K562 (cell line): ENCODE measurements around the gene SPEG. TPM values are rescaled to one million over a fixed set of nuclear protein-coding genes. Genes with fewer than 3 reads are reported as not detected.

Experiments
- ATAC-seq: fragments of 200-7000 bp; cut with Tn5 transposase; 3 replicates; pipeline ENCODE4 v1.9.1; 2020; ENCODE audit warnings: moderate library complexity
- BruUV-seq: library from RNA; stranded (reverse); fragments of 400-500 nt; replicated peaks from 2 replicates; lab custom pipeline; 2021; lab: Mats Ljungman, UMichigan
- CTCF ChIA-PET: fragments of 300-600 bp; formaldehyde crosslinking; extraction: SDS; loops from one replicate; lab custom pipeline; 2021; ENCODE audit warnings: low intra/inter-chr PET ratio; lab: Yijun Ruan, JAX
- POLR2A ChIA-PET: fragments of 300-600, 350-650 bp; sonication (Branson Sonifier 250); formaldehyde crosslinking; extraction: SDS; loops from one replicate; lab custom pipeline; 2021; ENCODE audit warnings: antibody characterized with exemption, inconsistent platforms; lab: Yijun Ruan, JAX
- DNase-seq, 4 experiments: peaks; one replicate each; pipeline versions ENCODE4 v3.0.0 to v3.0.0-alpha.2; 2011 to 2018; ENCODE audit warnings: low spot score in 3 of 4, mixed read lengths in 3 of 4; ENCODE audit errors: extremely low read depth in 1 of 4
- FAIRE-seq: peaks from 2 replicates; lab custom pipeline; 2011; peaks lifted over from hg19 to GRCh38; lab: Jason Lieb, UNC
- H2AFZ ChIP-seq: 2 replicates; pipeline ENCODE4 v1.6.0; 2011; ENCODE audit warnings: low read depth, low read length, control low read depth, inconsistent platforms
- H3K27ac ChIP-seq: fragments of 200-600 bp; 3 replicates; pipeline ENCODE4 v1.8.0; 2011; ENCODE audit warnings: low read depth, mild to moderate bottlenecking, control low read depth, inconsistent platforms, low read length, moderate library complexity, mixed read lengths; ENCODE audit errors: extremely low read depth
- H3K27me3 ChIP-seq, 2 experiments: fragments of 300-600 bp in 1 of 2; 2 replicates in 1 of 2; 3 replicates in 1 of 2; pipeline versions ENCODE4 v1.6.0 to v1.8.0; 2011; ENCODE audit warnings: inconsistent platforms in 2 of 2, low read length in 2 of 2, mild to moderate bottlenecking in 1 of 2, mixed read lengths in 1 of 2, moderate library complexity in 1 of 2; ENCODE audit not compliant: control insufficient read depth in 2 of 2, insufficient read depth in 2 of 2
- H3K36me3 ChIP-seq: fragments of 300-600 bp; 3 replicates; pipeline ENCODE4 v1.8.0; 2011; ENCODE audit warnings: mild to moderate bottlenecking, low read length, inconsistent platforms; ENCODE audit not compliant: control insufficient read depth, insufficient read depth
- H3K4me1 ChIP-seq, 2 experiments: fragments of 200-600 bp in 1 of 2; replicated peaks in 1 of 2; 2 replicates in 1 of 2; 3 replicates in 1 of 2; pipeline versions ENCODE4 v1.5.1 to v1.8.0; 2011; ENCODE audit warnings: inconsistent platforms in 2 of 2, low read length in 2 of 2, mild to moderate bottlenecking in 1 of 2, mixed read lengths in 1 of 2, moderate library complexity in 1 of 2; ENCODE audit not compliant: control insufficient read depth in 2 of 2, insufficient read depth in 2 of 2
- H3K4me2 ChIP-seq: 2 replicates; pipeline ENCODE4 v1.6.1; 2011; ENCODE audit warnings: low read length, control low read depth, inconsistent platforms, mixed read lengths; ENCODE audit not compliant: insufficient read depth
- H3K4me3 ChIP-seq: fragments of 200-600 bp; sonication (generic), shearing (Covaris generic); 2 replicates; pipeline ENCODE4 v1.5.1; 2016; ENCODE audit warnings: control low read depth, inconsistent platforms
- H3K79me2 ChIP-seq: fragments of 200-600 bp; 3 replicates; pipeline ENCODE4 v1.8.0; 2011; ENCODE audit warnings: low read length, inconsistent platforms; ENCODE audit not compliant: control insufficient read depth, insufficient read depth
- H3K9ac ChIP-seq, 2 experiments: 2 replicates each; pipeline versions ENCODE4 v1.6.0 to v1.6.1; 2011; ENCODE audit warnings: low read depth in 2 of 2, low read length in 2 of 2, control low read depth in 1 of 2, inconsistent platforms in 1 of 2, mild to moderate bottlenecking in 1 of 2, mixed read lengths in 1 of 2; ENCODE audit not compliant: insufficient read depth in 1 of 2
- H3K9me1 ChIP-seq: one replicate; pipeline ENCODE4 v1.6.0; 2011; ENCODE audit warnings: inconsistent platforms, mild to moderate bottlenecking, low read length, moderate library complexity; ENCODE audit not compliant: control insufficient read depth, insufficient read depth
- H3K9me3 ChIP-seq: replicated peaks from 2 replicates; pipeline ENCODE4 v1.5.1; 2011; ENCODE audit warnings: low read depth, low read length, inconsistent platforms; ENCODE audit not compliant: control insufficient read depth, insufficient read depth
- H4K20me1 ChIP-seq: replicated peaks from 2 replicates; pipeline ENCODE4 v1.6.1; 2011; ENCODE audit warnings: low read length, inconsistent platforms, mixed read lengths; ENCODE audit not compliant: control insufficient read depth, insufficient read depth
- KAT8 ChIP-seq: fragments of 450-650 bp; IDR thresholded peaks from 2 replicates; pipeline ENCODE4 v1.6.1; 2016; ENCODE audit warnings: low read depth, mild to moderate bottlenecking
- NCOA6 ChIP-seq: fragments of 450-650 bp; IDR thresholded peaks from 2 replicates; pipeline ENCODE4 v1.6.1; 2017; ENCODE audit warnings: mild to moderate bottlenecking
- SMARCE1 ChIP-seq: fragments of 450-650 bp; IDR thresholded peaks from 2 replicates; pipeline ENCODE4 v1.7.1; 2016; ENCODE audit warnings: mild to moderate bottlenecking
- SRSF7 ChIP-seq: fragments of 200-400 bp; formaldehyde crosslinking; optimal IDR thresholded peaks from 2 replicates; pipeline ENCODE3; 2017; ENCODE audit warnings: mild to moderate bottlenecking, low read depth, low read length
- ZNF324 ChIP-seq: fragments of 250-450 bp; sonication (Bioruptor Pico); IDR thresholded peaks from 2 replicates; pipeline ENCODE4 v1.4.0; 2020; ENCODE audit warnings: mild to moderate bottlenecking
- ZNF589 ChIP-seq: fragments of 200-800 bp; sonication (Bioruptor generic); IDR thresholded peaks from 2 replicates; pipeline ENCODE4 v1.6.1; 2016; ENCODE audit warnings: low read depth, missing genetic modification characterization, missing compliant biosample characterization
- ZNF707 ChIP-seq: fragments of 250-450 bp; sonication (Bioruptor Pico); conservative IDR thresholded peaks from 2 replicates; pipeline ENCODE4 v1.8.0; 2022; ENCODE audit warnings: inconsistent platforms, mild to moderate bottlenecking, moderate library complexity
- ZSCAN29 ChIP-seq: fragments of 450-650 bp; IDR thresholded peaks from 2 replicates; pipeline ENCODE4 v1.6.1; 2017
- WGBS: fragments of 100-300 bp; shearing (Covaris generic); methylation state at CpG from one replicate; pipeline ENCODE4 v1.1.6; 2016; ENCODE audit warnings: low coverage, mixed read lengths; ENCODE audit not compliant: insufficient coverage; ENCODE audit errors: missing lambda C conversion rate; 5-methylcytosine and 5-hydroxymethylcytosine counted together
- in situ Hi-C: fragments of 300-500 bp; cut with MboI; formaldehyde crosslinking; loops from 4 replicates; pipeline ENCODE4 v1.15.0; 2018; ENCODE audit warnings: inconsistent platforms, mixed read lengths
- intact Hi-C: fragments of 100-400 bp; cut with micrococcal nuclease; formaldehyde crosslinking; loops from 2 replicates; pipeline ENCODE4 v1.14.2; 2022
- polyA plus RNA-seq, 8 experiments: library from polyadenylated mRNA; depleted of rRNA in 4 of 8; stranded (reverse) in 5 of 8; unstranded in 3 of 8; fragments of >200 nt; fragmentation: Nextera tagmentation in 2 of 8; fragmentation: Illumina TruSeq in 1 of 8; extraction: Ambion mirVana in 2 of 8; extraction: Trizol in 1 of 8; gene quantifications; 2 replicates each; pipeline versions ENCODE4 v1.2.1 to v1.2.3, GENCODE V29; 2011 to 2014; ENCODE audit warnings: inconsistent platforms in 1 of 8, missing spikeins in 1 of 8
- total RNA-seq, 7 experiments: library from RNA; depleted of rRNA in 6 of 7; stranded (reverse); fragments of >200 nt in 6 of 7; fragmentation: Illumina TruSeq in 2 of 7; extraction: Trizol in 2 of 7; gene quantifications; 2 replicates each; pipeline versions ENCODE4 v1.2.1 to v1.2.3, GENCODE V29; 2011 to 2021; ENCODE audit warnings: low replicate concordance in 1 of 7
- TF ChIP-seq, protein P1 (sequence below): fragments of 250-450 bp; sonication (Bioruptor Pico); IDR thresholded peaks from 2 replicates; pipeline ENCODE4 v1.5.1; 2021; ENCODE audit warnings: mild to moderate bottlenecking

SPEG gene
- total and polyA plus RNA-seq, 9 of the 15 experiments (the other 6 are each of a cell fraction or from before 2014, with no cell fraction given): 0.49 to 8.7 (median 3.0) TPM

DNA sequence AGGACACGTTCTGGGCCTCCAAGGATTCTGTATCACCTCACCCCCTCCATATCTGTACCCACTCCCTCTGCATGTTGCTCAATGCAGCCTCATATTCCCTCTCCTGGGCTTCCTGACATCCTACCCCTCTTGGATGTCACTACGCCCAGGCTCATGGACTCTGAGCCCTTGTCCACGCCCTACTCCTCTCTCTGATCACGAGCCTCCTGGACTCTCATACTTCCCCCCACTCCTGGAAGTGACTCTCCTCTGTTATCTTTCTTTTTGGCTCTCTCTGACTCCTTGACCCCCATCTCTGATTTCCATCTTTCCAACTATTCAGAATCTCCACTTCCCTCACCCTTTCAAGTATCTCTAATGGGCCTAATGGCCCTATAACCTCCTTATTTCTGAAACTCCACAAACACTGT is 111.3 kb downstream of the SPEG start:
- ChIA-PET POLR2A (no interaction called here), CTCF (no interaction called here)
- FAIRE-seq (no peak), DNase-seq (no peak), ATAC-seq (no peak)
- Histone ChIP-seq H3K4me1 (peaks cover 0 to 40% of the 10 kb centered on the region in 2 experiments; a peak in 3 of 5 replicates), H3K9me1 (no peaks in the 10 kb centered on the region), H3K9me3 (no peaks in the 10 kb centered on the region), H2AFZ (no peak overlapping the region), H3K27me3 (no peaks in the 10 kb centered on the region), H3K9ac (no peak overlapping the region), H3K79me2 (peaks cover 16% of the 10 kb centered on the region), H3K27ac (no peak overlapping the region), H3K36me3 (peaks cover 6% of the 10 kb centered on the region; the same call in 2 of the 3 replicates), H3K4me2 (no peak overlapping the region), H4K20me1 (peaks cover 5% of the 10 kb centered on the region; the same call in 1 of the 2 replicates), H3K4me3 (no peak overlapping the region)
- intact Hi-C loops (loop anchor here (2.0 kb wide), 1 partner anchor 25 kb away; the partner anchor contains the start of gene OBSL1), in situ Hi-C loops (loop anchor here (10.0 kb wide), 1 partner anchor 149 kb away; no protein-coding TSS in a partner anchor)
- no TSS peak for BruUV-seq
- whole genome bisulfite sequencing: 10% methylated on average over 3 of the region's 4 CpGs
- TF ChIP-seq ZNF707 (CRISPR knock-in tag): peak; percentile 72
- TF ChIP-seq, protein P1, sequence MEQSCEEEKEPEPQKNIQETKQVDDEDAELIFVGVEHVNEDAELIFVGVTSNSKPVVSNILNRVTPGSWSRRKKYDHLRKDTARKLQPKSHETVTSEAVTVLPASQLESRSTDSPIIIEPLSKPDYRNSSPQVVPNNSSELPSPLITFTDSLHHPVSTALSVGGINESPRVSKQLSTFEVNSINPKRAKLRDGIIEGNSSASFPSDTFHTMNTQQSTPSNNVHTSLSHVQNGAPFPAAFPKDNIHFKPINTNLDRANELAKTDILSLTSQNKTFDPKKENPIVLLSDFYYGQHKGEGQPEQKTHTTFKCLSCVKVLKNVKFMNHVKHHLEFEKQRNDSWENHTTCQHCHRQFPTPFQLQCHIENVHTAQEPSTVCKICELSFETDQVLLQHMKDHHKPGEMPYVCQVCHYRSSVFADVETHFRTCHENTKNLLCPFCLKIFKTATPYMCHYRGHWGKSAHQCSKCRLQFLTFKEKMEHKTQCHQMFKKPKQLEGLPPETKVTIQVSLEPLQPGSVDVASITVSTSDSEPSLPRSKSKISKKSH: no peak

DNA sequence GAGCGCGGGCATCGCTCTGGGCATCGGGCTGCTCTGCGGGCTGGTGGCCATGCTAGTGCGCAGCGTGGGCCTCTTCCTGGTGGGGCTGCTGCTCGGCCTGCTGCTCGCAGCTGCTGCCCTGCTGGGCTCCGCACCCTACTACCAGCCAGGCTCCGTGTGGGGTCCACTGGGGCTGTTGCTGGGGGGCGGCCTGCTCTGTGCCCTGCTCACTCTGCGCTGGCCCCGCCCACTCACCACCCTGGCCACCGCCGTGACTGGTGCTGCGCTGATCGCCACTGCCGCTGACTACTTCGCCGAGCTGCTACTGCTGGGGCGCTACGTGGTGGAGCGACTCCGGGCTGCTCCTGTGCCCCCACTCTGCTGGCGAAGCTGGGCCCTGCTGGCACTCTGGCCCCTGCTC is 113.0 kb downstream of the SPEG start:
- no TSS peak for BruUV-seq
- POLR2A ChIA-PET: no interaction called here
- no peak for TF ChIP-seq ZNF324 (CRISPR knock-in tag)
- TF ChIP-seq ZSCAN29: no peak
- TF ChIP-seq NCOA6: no peak
- no peak for TF ChIP-seq KAT8
- no peak for TF ChIP-seq ZNF589
- no peak for TF ChIP-seq SRSF7
- no peak for TF ChIP-seq SMARCE1
- no peaks in the 10 kb centered on the region for H3K9me1 ChIP-seq
- H3K79me2 ChIP-seq: peaks cover 1% of the 10 kb centered on the region; the same call in 1 of the 3 replicates
- intact Hi-C loops: no loop called here
- H2AFZ ChIP-seq: no peak overlapping the region
- no peaks in the 10 kb centered on the region for H4K20me1 ChIP-seq
- H3K9me3 ChIP-seq: no peaks in the 10 kb centered on the region
- WGBS: 84% methylated on average over 7 of the region's 26 CpGs
- in situ Hi-C loops: loop anchor here (10.0 kb wide), 1 partner anchor 147 kb away; no protein-coding TSS in a partner anchor
- H3K4me1 ChIP-seq: peaks cover 4 to 47% of the 10 kb centered on the region in 2 experiments; a peak in 3 of 5 replicates
- no peak overlapping the region for H3K27ac ChIP-seq
- DNase-seq (no peak), FAIRE-seq (no peak), ATAC-seq (no peak)
- no peaks in the 10 kb centered on the region for H3K36me3 ChIP-seq
- no peaks in the 10 kb centered on the region for H3K27me3 ChIP-seq
- CTCF ChIA-PET: no interaction called here
- H3K9ac ChIP-seq: no peak overlapping the region
- no peak overlapping the region for H3K4me3 ChIP-seq
- H3K4me2 ChIP-seq: no peak overlapping the region
